ENCODE measurements around the gene SPATA22. TPM values are rescaled to one million over a fixed set of nuclear protein-coding genes. Genes with fewer than 3 reads are reported as not detected.

The SPATA22 gene
- total RNA-seq, 1 donor from 2014 or later = not detected

DNA sequence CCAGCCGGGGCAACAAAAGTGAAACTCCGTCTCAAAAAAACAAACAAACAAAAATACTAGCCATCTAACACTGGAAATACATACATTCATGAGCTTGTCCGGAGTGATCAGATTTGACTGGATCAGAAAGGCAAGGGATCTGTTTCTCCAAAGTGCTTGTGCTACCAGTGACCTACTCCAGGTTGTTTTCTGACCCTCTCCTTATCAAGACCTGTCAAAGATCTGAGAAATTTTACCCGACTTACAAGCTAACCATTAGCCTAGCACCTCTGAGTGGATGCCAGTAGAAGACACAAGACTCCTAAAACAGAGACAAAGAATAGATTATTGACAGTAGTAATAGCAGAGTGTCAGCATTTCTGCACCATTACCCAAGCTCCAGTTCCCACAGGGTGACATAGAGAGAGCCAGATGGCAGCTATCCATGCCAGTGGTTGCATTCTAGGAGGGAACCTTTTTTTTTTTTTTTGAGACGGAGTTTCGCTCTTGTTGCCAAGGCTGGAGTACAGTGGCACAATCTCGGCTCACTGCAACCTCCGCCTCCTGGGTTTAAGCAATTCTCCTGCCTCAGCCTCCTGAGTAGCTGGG, 14.0 kb upstream of the SPATA22 start:
- DNase-seq = no peak

DNA sequence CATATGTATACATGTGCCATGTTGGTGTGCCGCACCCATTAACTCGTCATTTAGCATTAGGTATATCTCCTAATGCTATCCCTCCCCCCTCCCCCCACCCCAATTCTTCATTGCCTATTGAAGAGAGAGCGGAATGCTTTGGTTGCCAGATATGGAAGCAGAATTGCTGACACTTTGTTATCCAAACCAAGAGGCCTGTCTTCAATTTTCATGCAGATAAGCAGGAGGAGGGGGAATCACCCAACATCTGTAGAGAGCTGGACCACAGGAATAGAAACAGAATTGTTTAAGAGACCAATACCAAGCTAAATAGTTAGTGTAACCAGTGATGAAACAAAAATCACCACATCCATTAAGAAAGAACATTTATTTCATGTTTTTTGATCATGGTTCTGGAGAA, 11.2 kb upstream of the SPATA22 start:
- no peaks in the 10 kb centered on the region for H3K36me3 Mint-ChIP-seq (ENCODE audit: low read depth)

More for the DNA sequence above, 14.0 kb upstream of the SPATA22 start:
- no peaks in the 10 kb centered on the region for H3K36me3 Mint-ChIP-seq (ENCODE audit: low read depth)
- no peak overlapping the region for H3K27ac Mint-ChIP-seq
- H3K27me3 Mint-ChIP-seq = peaks cover 33% of the 10 kb centered on the region
- CTCF ChIA-PET = no interaction called here
- no peak for ATAC-seq (ENCODE audit: low read depth)
- TF ChIP-seq, protein P1, sequence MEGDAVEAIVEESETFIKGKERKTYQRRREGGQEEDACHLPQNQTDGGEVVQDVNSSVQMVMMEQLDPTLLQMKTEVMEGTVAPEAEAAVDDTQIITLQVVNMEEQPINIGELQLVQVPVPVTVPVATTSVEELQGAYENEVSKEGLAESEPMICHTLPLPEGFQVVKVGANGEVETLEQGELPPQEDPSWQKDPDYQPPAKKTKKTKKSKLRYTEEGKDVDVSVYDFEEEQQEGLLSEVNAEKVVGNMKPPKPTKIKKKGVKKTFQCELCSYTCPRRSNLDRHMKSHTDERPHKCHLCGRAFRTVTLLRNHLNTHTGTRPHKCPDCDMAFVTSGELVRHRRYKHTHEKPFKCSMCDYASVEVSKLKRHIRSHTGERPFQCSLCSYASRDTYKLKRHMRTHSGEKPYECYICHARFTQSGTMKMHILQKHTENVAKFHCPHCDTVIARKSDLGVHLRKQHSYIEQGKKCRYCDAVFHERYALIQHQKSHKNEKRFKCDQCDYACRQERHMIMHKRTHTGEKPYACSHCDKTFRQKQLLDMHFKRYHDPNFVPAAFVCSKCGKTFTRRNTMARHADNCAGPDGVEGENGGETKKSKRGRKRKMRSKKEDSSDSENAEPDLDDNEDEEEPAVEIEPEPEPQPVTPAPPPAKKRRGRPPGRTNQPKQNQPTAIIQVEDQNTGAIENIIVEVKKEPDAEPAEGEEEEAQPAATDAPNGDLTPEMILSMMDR (IDR thresholded peaks at IDR 0.05) = no peak
- H3K4me1 Mint-ChIP-seq = no peaks in the 10 kb centered on the region
- H3K9me3 Mint-ChIP-seq = no peaks in the 10 kb centered on the region
- POLR2A ChIA-PET = no interaction called here
- intact Hi-C loops (cut with micrococcal nuclease) = no loop called here
- H3K4me3 Mint-ChIP-seq = no peak overlapping the region

DNA sequence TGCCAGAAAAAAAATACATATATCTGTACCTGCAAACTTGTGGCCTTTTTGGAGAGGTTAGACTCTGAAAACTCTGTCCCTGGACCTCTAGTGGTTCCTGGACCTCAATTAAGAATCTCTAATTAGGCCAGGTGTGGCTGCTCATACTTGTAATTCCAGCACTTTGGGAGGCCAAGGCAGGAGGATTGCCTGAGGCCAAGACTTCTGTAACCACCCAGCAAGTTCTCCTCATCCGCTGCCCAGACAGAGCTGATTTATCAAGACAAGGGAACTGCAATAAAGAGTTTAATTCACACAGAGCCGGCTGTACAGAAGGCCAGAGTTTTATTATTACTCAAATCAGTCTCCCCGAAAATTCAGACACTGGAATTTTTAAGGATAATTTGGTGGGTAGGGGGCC, 8.4 kb upstream of the SPATA22 start:
- Mint-ChIP-seq H3K9me3 (no peaks in the 10 kb centered on the region), H3K27ac (no peak overlapping the region), H3K27me3 (peaks cover 20% of the 10 kb centered on the region), H3K4me1 (peaks cover 2% of the 10 kb centered on the region), H3K4me3 (no peak overlapping the region), H3K36me3 (ENCODE audit: low read depth) (no peaks in the 10 kb centered on the region)
- no peak for DNase-seq
- ChIA-PET CTCF (no interaction called here), POLR2A (no interaction called here)
- ATAC-seq (ENCODE audit: low read depth) = no peak
- intact Hi-C loops (cut with micrococcal nuclease) = no loop called here
- TF ChIP-seq, protein P1 (IDR thresholded peaks at IDR 0.05) = no peak

More for the DNA sequence above, 11.2 kb upstream of the SPATA22 start:
- H3K27ac Mint-ChIP-seq = no peak overlapping the region
- intact Hi-C loops (cut with micrococcal nuclease) = no loop called here
- peaks cover 27% of the 10 kb centered on the region for H3K27me3 Mint-ChIP-seq
- H3K9me3 Mint-ChIP-seq = no peaks in the 10 kb centered on the region
- no peaks in the 10 kb centered on the region for H3K4me1 Mint-ChIP-seq
- TF ChIP-seq, protein P1 (IDR thresholded peaks at IDR 0.05) = no peak
- ChIA-PET POLR2A (no interaction called here), CTCF (no interaction called here)
- ATAC-seq (ENCODE audit: low read depth) (no peak), DNase-seq (no peak)
- H3K4me3 Mint-ChIP-seq = no peak overlapping the region

DNA sequence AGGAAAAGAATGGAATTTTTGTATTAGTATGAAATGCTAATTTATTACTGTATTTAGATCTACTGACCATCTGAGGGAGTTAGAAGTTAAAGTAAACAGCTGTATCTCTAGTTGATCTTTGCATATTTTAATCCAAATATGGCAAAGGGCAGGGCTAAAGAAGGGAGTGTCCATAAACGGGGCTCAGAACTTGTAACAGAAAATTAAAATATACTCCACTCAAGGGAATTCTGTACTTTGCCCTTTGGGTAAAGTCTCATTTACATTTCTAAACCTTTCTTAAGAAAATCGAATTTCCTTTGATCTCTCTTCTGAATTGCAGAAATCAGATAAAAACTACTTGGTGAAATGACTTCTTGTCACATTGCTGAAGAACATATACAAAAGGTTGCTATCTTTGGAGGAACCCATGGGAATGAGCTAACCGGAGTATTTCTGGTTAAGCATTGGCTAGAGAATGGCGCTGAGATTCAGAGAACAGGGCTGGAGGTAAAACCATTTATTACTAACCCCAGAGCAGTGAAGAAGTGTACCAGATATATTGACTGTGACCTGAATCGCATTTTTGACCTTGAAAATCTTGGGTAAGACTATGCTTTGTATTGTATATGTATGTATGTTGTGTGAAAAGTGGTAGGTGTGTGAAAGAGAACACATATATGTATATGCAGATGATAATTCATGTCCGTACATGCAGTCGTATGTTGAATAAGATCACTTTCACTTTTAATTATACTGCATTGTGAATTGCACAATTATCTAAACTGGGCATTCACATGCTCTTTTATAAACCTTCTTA, 4.4 kb upstream of the SPATA22 start, which contains the start of gene ASPA:
Gene ASPA, plus strand, starts transcription at position 186 of the 799 bp plus-strand sequence. Its CDS starts 163 bp downstream, at position 349.
- DNase-seq = no peak
- Mint-ChIP-seq H3K4me1 (peaks cover 2% of the 10 kb centered on the region), H3K27ac (no peak within 1 kb of the TSS), H3K9me3 (no peaks in the 10 kb centered on the region), H3K4me3 (peak within 1 kb of the TSS; percentile 45), H3K36me3 (ENCODE audit: low read depth) (no peaks in the 10 kb centered on the region), H3K27me3 (peaks cover 11% of the 10 kb centered on the region)
- ChIA-PET CTCF (no interaction called here), POLR2A (no interaction called here)
- intact Hi-C loops (cut with micrococcal nuclease) = no loop called here
- TF ChIP-seq, protein P1 (IDR thresholded peaks at IDR 0.05) = no peak
- ATAC-seq (ENCODE audit: low read depth) = no peak

DNA sequence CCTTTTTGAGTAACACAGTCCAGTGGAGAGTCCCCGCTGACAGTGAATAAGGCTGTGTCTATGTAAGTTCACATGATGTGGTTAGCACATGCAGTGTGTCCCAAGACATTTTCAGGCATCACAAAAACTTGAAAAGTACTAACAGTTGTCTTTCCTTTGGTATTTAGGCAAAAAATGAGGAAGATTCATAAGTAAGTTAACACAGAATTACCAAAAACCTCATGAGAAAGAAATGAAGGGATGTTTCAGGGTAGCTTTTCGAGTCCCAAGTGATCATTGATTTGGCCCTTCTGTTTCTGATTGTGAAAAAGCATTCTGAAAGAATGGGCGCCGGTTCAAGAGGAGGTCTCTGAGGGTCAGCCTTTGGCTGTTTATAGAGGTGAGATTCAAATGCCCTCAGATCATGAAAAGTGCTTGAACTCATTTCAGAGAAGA, 3.6 kb upstream of the SPATA22 start:
- TF ChIP-seq, protein P1 (IDR thresholded peaks at IDR 0.05) = no peak
- POLR2A ChIA-PET = no interaction called here
- CTCF ChIA-PET = no interaction called here
- H3K4me3 Mint-ChIP-seq = no peak overlapping the region
- no peaks in the 10 kb centered on the region for H3K36me3 Mint-ChIP-seq (ENCODE audit: low read depth)
- intact Hi-C loops (cut with micrococcal nuclease) = no loop called here
- H3K4me1 Mint-ChIP-seq = peaks cover 2% of the 10 kb centered on the region
- ATAC-seq (ENCODE audit: low read depth) = no peak
- H3K27ac Mint-ChIP-seq = no peak overlapping the region
- no peaks in the 10 kb centered on the region for H3K9me3 Mint-ChIP-seq
- peaks cover 10% of the 10 kb centered on the region for H3K27me3 Mint-ChIP-seq
- DNase-seq = no peak

Data from activated B cell treated with CpG ODN at 0.5 μM for 24 hours (primary cell).